WTC11 (cell line): ENCODE results near the gene DOHH. TPM values are rescaled to one million over a fixed set of nuclear protein-coding genes. Genes with fewer than 3 reads are reported as not detected.

Experiments
- ATAC-seq: fragments of 200-7000 bp; cut with Tn5 transposase; 2 replicates; pipeline ENCODE4 v1.10.0; 2021; ENCODE audit warnings: mild to moderate bottlenecking, moderate library complexity
- CTCF ChIA-PET: fragments of 300-600 bp; sonication (Branson Sonifier 250); formaldehyde crosslinking; loops from one replicate; lab custom pipeline; 2021; ENCODE audit warnings: antibody characterized with exemption; lab: Charles Lee
- POLR2A ChIA-PET: fragments of 350-600 bp; sonication (Branson Sonifier 250); formaldehyde crosslinking; loops from one replicate; lab custom pipeline; 2021; ENCODE audit warnings: antibody characterized with exemption; lab: Charles Lee
- DNase-seq: peaks from one replicate; pipeline ENCODE4 v3.0.0; 2021; ENCODE audit warnings: low spot score
- H3K27ac Mint-ChIP-seq: 2 replicates; pipeline ENCODE4 v1.8.0; 2021; ENCODE audit warnings: mixed read lengths
- H3K27me3 Mint-ChIP-seq: 2 replicates; pipeline ENCODE4 v1.8.0; 2021; ENCODE audit warnings: low read depth, mild to moderate bottlenecking, moderate library complexity, mixed read lengths
- H3K36me3 Mint-ChIP-seq: 2 replicates; pipeline ENCODE4 v1.8.0; 2021; ENCODE audit warnings: mixed read lengths
- H3K4me1 Mint-ChIP-seq: 2 replicates; pipeline ENCODE4 v1.8.0; 2022; ENCODE audit warnings: mixed read lengths
- H3K4me3 Mint-ChIP-seq: 2 replicates; pipeline ENCODE4 v1.8.0; 2021; ENCODE audit warnings: mild to moderate bottlenecking, moderate library complexity, mixed read lengths
- H3K9me3 Mint-ChIP-seq: 2 replicates; pipeline ENCODE4 v1.8.0; 2021; ENCODE audit warnings: mixed read lengths
- E2F1 ChIP-seq: sonication (generic); formaldehyde crosslinking; IDR thresholded peaks from 2 replicates; pipeline ENCODE4 v1.8.0; 2022; ENCODE audit warnings: mild to moderate bottlenecking, missing genetic modification reagents
- E2F5 ChIP-seq: sonication (generic); formaldehyde crosslinking; IDR thresholded peaks from 2 replicates; pipeline ENCODE4 v1.8.1; 2022; ENCODE audit warnings: mild to moderate bottlenecking, moderate library complexity, missing genetic modification reagents
- FOXK1 ChIP-seq: sonication (generic); formaldehyde crosslinking; IDR thresholded peaks from 2 replicates; pipeline ENCODE4 v1.8.0; 2022; ENCODE audit warnings: mild to moderate bottlenecking, moderate library complexity, missing genetic modification reagents
- FOXP1 ChIP-seq: sonication (generic); formaldehyde crosslinking; IDR thresholded peaks from 2 replicates; pipeline ENCODE4 v1.8.0; 2022; ENCODE audit warnings: missing genetic modification reagents, mild to moderate bottlenecking, moderate library complexity, borderline replicate concordance
- GABPB1 ChIP-seq: sonication (generic); formaldehyde crosslinking; IDR thresholded peaks from 2 replicates; pipeline ENCODE4 v1.8.1; 2023; ENCODE audit warnings: mild to moderate bottlenecking, missing genetic modification reagents
- GTF2I ChIP-seq: fragments of 250-450 bp; sonication (Bioruptor Pico); conservative IDR thresholded peaks from 2 replicates; pipeline ENCODE4 v1.4.0; 2021; ENCODE audit warnings: mild to moderate bottlenecking
- MAX ChIP-seq: sonication (generic); formaldehyde crosslinking; IDR thresholded peaks from 2 replicates; pipeline ENCODE4 v1.8.0; 2022; ENCODE audit warnings: mild to moderate bottlenecking, missing genetic modification reagents
- MXD4 ChIP-seq: fragments of 250-450 bp; sonication (Bioruptor Pico); IDR thresholded peaks from 2 replicates; pipeline ENCODE4 v1.8.0; 2021; ENCODE audit warnings: mild to moderate bottlenecking, moderate library complexity, borderline replicate concordance
- PRDM15 ChIP-seq: sonication (generic); formaldehyde crosslinking; IDR thresholded peaks from 2 replicates; pipeline ENCODE4 v1.8.0; 2022; ENCODE audit warnings: missing genetic modification reagents
- PRRX2 ChIP-seq: fragments of 250-450 bp; sonication (Bioruptor Pico); IDR thresholded peaks from 2 replicates; pipeline ENCODE4 v1.8.0; 2021; ENCODE audit warnings: mild to moderate bottlenecking
- TEAD1 ChIP-seq: sonication (generic); formaldehyde crosslinking; IDR thresholded peaks from 2 replicates; pipeline ENCODE4 v1.8.0; 2022; ENCODE audit warnings: mild to moderate bottlenecking, missing genetic modification reagents
- ZNF121 ChIP-seq: sonication (generic); formaldehyde crosslinking; IDR thresholded peaks from 2 replicates; pipeline ENCODE4 v1.8.0; 2023; ENCODE audit warnings: missing genetic modification reagents
- ZNF232 ChIP-seq: sonication (generic); formaldehyde crosslinking; IDR thresholded peaks from 2 replicates; pipeline ENCODE4 v1.8.0; 2022; ENCODE audit warnings: mild to moderate bottlenecking, missing genetic modification reagents
- ZNF423 ChIP-seq: fragments of 250-450 bp; sonication (Bioruptor Pico); IDR thresholded peaks from 2 replicates; pipeline ENCODE4 v2.1.2; 2022; ENCODE audit warnings: mild to moderate bottlenecking, moderate library complexity
- ZNF532 ChIP-seq: fragments of 250-450 bp; sonication (Bioruptor Pico); IDR thresholded peaks from 2 replicates; pipeline ENCODE4 v1.9.0; 2021; ENCODE audit warnings: mild to moderate bottlenecking, borderline replicate concordance
- total RNA-seq: library from RNA; stranded (reverse); gene quantifications from 3 replicates; pipeline ENCODE4 v1.2.3, GENCODE V29; 2021
- TF ChIP-seq, protein P1 (sequence below): fragments of 250-450 bp; sonication (Bioruptor Pico); IDR thresholded peaks from 2 replicates; pipeline ENCODE4 v1.9.0; 2021; ENCODE audit warnings: moderate library complexity, mild to moderate bottlenecking, inconsistent platforms, borderline replicate concordance
- TF ChIP-seq, protein P2 (sequence below): sonication (generic); formaldehyde crosslinking; IDR thresholded peaks from 2 replicates; pipeline ENCODE4 v1.8.1; 2023; ENCODE audit warnings: mild to moderate bottlenecking, missing genetic modification reagents, moderate library complexity

DOHH gene
- total RNA-seq, 1 experiment from 2014 or later = 22.2 TPM

- TF ChIP-seq E2F1 = no peak
- peak; percentile 71 for TF ChIP-seq PRDM15 (CRISPR knock-in tag)
- TF ChIP-seq MXD4 (CRISPR knock-in tag) = no peak
- TF ChIP-seq, protein P1, sequence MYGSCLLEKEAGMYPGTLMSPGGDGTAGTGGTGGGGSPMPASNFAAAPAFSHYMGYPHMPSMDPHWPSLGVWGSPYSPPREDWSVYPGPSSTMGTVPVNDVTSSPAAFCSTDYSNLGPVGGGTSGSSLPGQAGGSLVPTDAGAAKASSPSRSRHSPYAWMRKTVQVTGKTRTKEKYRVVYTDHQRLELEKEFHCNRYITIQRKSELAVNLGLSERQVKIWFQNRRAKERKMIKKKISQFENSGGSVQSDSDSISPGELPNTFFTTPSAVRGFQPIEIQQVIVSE (CRISPR knock-in tag) = no peak
- TF ChIP-seq TEAD1 (CRISPR knock-in tag) = no peak
- TF ChIP-seq ZNF232 = no peak
- TF ChIP-seq ZNF423 (CRISPR knock-in tag) = peak; percentile 57
- no peak for TF ChIP-seq E2F5
- TF ChIP-seq MAX (CRISPR knock-in tag) = no peak
- no peak for TF ChIP-seq GTF2I
- TF ChIP-seq ZNF121 (CRISPR knock-in tag) = peak; percentile 89; the same call in 1 of the 2 replicates
- no peak for TF ChIP-seq FOXP1 (CRISPR knock-in tag)
- TF ChIP-seq GABPB1 (CRISPR knock-in tag) = no peak
- 0 out of 2 replicates have a peak, but pooled peaks have one; percentile 15 for TF ChIP-seq FOXK1 (CRISPR knock-in tag)
- TF ChIP-seq, all 79 proteins: peak for 4
Measured at GRCh38 chr19:3518255-3518654, 17.8 kb upstream of the DOHH start (continued).

GRCh38 chr19:3517638-3518037 lies 17.2 kb upstream of the DOHH start:
- peak; percentile 73 for TF ChIP-seq ZNF121 (CRISPR knock-in tag)
- TF ChIP-seq ZNF532 = no peak
- no peak for TF ChIP-seq PRRX2
- TF ChIP-seq, protein P2, sequence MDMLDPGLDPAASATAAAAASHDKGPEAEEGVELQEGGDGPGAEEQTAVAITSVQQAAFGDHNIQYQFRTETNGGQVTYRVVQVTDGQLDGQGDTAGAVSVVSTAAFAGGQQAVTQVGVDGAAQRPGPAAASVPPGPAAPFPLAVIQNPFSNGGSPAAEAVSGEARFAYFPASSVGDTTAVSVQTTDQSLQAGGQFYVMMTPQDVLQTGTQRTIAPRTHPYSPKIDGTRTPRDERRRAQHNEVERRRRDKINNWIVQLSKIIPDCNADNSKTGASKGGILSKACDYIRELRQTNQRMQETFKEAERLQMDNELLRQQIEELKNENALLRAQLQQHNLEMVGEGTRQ = no peak
- TF ChIP-seq, all 79 proteins: peak for 1
- CTCF ChIA-PET = interaction anchor here (0.6 to 4.8 kb wide), 15 partner anchors 9 to 734 kb away, joined by 3 to 31 read pairs (median 4); no protein-coding TSS in a partner anchor
- H3K36me3 Mint-ChIP-seq = peaks cover 4% of the 10 kb centered on the region; the same call in 1 of the 2 replicates
- ATAC-seq (no peak), DNase-seq (no peak)
- POLR2A ChIA-PET = interaction anchor here (0.6 to 0.7 kb wide), 3 partner anchors 9 to 14 kb away, joined by 5 to 8 read pairs (median 7); no protein-coding TSS in a partner anchor
- H3K27ac Mint-ChIP-seq = no peak overlapping the region
- no peaks in the 10 kb centered on the region for H3K9me3 Mint-ChIP-seq
- peaks cover 55% of the 10 kb centered on the region for H3K4me1 Mint-ChIP-seq
- no peak overlapping the region for H3K4me3 Mint-ChIP-seq
- H3K27me3 Mint-ChIP-seq = no peaks in the 10 kb centered on the region
